ENCODE data around the gene WDPCP.
"Not testable (repeated sequence)": the region's sequence is repeated elsewhere in the genome, so short reads cannot be mapped to it uniquely, and the experiment has no call there.

GRCh38 chr2:63074399-63074798, 513.9 kb downstream of the WDPCP start:
- TF ChIP-seq CTCF (conservative IDR thresholded peaks at IDR 0.05 in 1 of 2, IDR thresholded peaks at IDR 0.05 in 1 of 2; ENCODE audit: extremely low read depth in 1 of 2, insufficient read depth in 1 of 2, low read depth in 1 of 2, low read length in 2 of 2); EZH2 (IDR thresholded peaks at IDR 0.05; ENCODE audit: borderline replicate concordance, low read length): not testable (repeated sequence)

Measured in mammary epithelial cell (primary cell).